ENCODE data around the gene SLC6A2.

- TF ChIP-seq CTCF (conservative IDR thresholded peaks at IDR 0.05; ENCODE audit: low read depth, low read length): no peak
- TF ChIP-seq EZH2 (IDR thresholded peaks at IDR 0.05; ENCODE audit: low read length, unreplicated experiment): no peak
- TF ChIP-seq EZH2phosphoT487 (IDR thresholded peaks at IDR 0.05; ENCODE audit: borderline replicate concordance, low read length): no peak
Measured at GRCh38 chr16:55737318-55737717, 81.5 kb downstream of the SLC6A2 start.

Measured in PC-3 (cell line).